Stomach (tissue), 4 donors: ENCODE results near the gene FHOD3.

Source experiments
- CTCF ChIP-seq, 7 experiments: fragments of 450-650 bp in 4 of 7; fragments of 200-600 bp in 3 of 7; sonication (generic) in 3 of 7; IDR thresholded peaks; one replicate each; pipeline ENCODE4 v1.5.1; 2016 to 2019; ENCODE audit warnings: antibody characterized with exemption in 7 of 7, control low read depth in 2 of 7, mild to moderate bottlenecking in 1 of 7
- POLR2A ChIP-seq, 4 donors: fragments of 450-650 bp; IDR thresholded peaks; one replicate each; pipeline ENCODE4 v1.6.1; 2016; ENCODE audit warnings: antibody characterized with exemption in 4 of 4, control low read depth in 2 of 4, mild to moderate bottlenecking in 1 of 4, moderate library complexity in 1 of 4

GRCh38 chr18:36283448-36283847 lies 14.1 kb upstream of the FHOD3 start:
- TF ChIP-seq CTCF (IDR thresholded peaks at IDR 0.05): no peak
- TF ChIP-seq POLR2A (IDR thresholded peaks at IDR 0.05): no peak
